IMR-90 (cell line): ENCODE measurements around the gene THRB. TPM values are rescaled to one million over a fixed set of nuclear protein-coding genes. Genes with fewer than 3 reads are reported as not detected.

Experiments
- ATAC-seq: fragments of 200-7000 bp; cut with Tn5 transposase; 2 replicates; pipeline ENCODE4 v1.9.1; 2020; ENCODE audit warnings: low read depth, mild to moderate bottlenecking, moderate library complexity
- BruUV-seq: library from RNA; stranded (reverse); fragments of 400-500 nt; replicated peaks from 2 replicates; lab custom pipeline; 2021; lab: Mats Ljungman, UMichigan
- CTCF ChIA-PET: fragments of 300-600 bp; formaldehyde crosslinking; extraction: SDS; loops from one replicate; lab custom pipeline; 2021; ENCODE audit warnings: antibody characterized with exemption; lab: Yijun Ruan, JAX
- POLR2A ChIA-PET: fragments of 300-600 bp; sonication (Branson Sonifier 250); formaldehyde crosslinking; loops from one replicate; lab custom pipeline; 2022; ENCODE audit warnings: antibody characterized with exemption; ENCODE audit not compliant: unreplicated experiment; lab: Charles Lee
- DNase-seq: peaks from one replicate; pipeline ENCODE4 v3.0.0; 2013
- H2AFZ ChIP-seq: replicated peaks from 2 replicates; pipeline ENCODE3; 2013; ENCODE audit warnings: low read length, mild to moderate bottlenecking; ENCODE audit not compliant: poor library complexity
- H2AK5ac ChIP-seq: 2 replicates; pipeline ENCODE4 v1.6.1; 2013; ENCODE audit warnings: low read depth, low read length, inconsistent platforms
- H2AK9ac ChIP-seq: replicated peaks from 2 replicates; pipeline ENCODE3; 2013; ENCODE audit warnings: mild to moderate bottlenecking, low read depth, low read length, moderate library complexity; ENCODE audit not compliant: poor library complexity
- H2BK120ac ChIP-seq: 2 replicates; pipeline ENCODE4 v1.6.1; 2013; ENCODE audit warnings: low read depth, low read length, inconsistent platforms
- H2BK15ac ChIP-seq: 3 replicates; pipeline ENCODE4 v1.6.1; 2013; ENCODE audit warnings: low read depth, low read length, inconsistent platforms
- H2BK20ac ChIP-seq: 2 replicates; pipeline ENCODE4 v1.6.1; 2013; ENCODE audit warnings: low read depth, mild to moderate bottlenecking, inconsistent platforms, low read length, moderate library complexity
- H2BK5ac ChIP-seq: 2 replicates; pipeline ENCODE4 v1.6.1; 2013; ENCODE audit warnings: mild to moderate bottlenecking, low read depth, low read length, inconsistent platforms; ENCODE audit not compliant: poor library complexity, severe bottlenecking
- H3K14ac ChIP-seq: replicated peaks from 2 replicates; pipeline ENCODE4 v1.6.1; 2013; ENCODE audit warnings: low read depth, low read length, inconsistent platforms
- H3K18ac ChIP-seq: 2 replicates; pipeline ENCODE4 v1.6.1; 2013; ENCODE audit warnings: low read depth, low read length, control low read depth
- H3K23ac ChIP-seq: 2 replicates; pipeline ENCODE4 v1.6.1; 2013; ENCODE audit warnings: low read depth, low read length, inconsistent platforms
- H3K27ac ChIP-seq: 2 replicates; pipeline ENCODE4 v1.5.1; 2013; ENCODE audit warnings: mild to moderate bottlenecking, control low read depth, low read length; ENCODE audit not compliant: insufficient read depth
- H3K27me3 ChIP-seq: 2 replicates; pipeline ENCODE4 v1.6.1; 2013; ENCODE audit warnings: low read length; ENCODE audit not compliant: control insufficient read depth, insufficient read depth
- H3K36me3 ChIP-seq: 2 replicates; pipeline ENCODE4 v1.6.1; 2013; ENCODE audit warnings: low read length, mixed read lengths; ENCODE audit not compliant: control insufficient read depth, insufficient read depth
- H3K4ac ChIP-seq: 2 replicates; pipeline ENCODE4 v1.6.1; 2013; ENCODE audit warnings: low read depth, low read length, inconsistent platforms
- H3K4me1 ChIP-seq: 2 replicates; pipeline ENCODE4 v1.6.1; 2013; ENCODE audit warnings: low read length, mixed read lengths; ENCODE audit not compliant: control insufficient read depth, insufficient read depth
- H3K4me2 ChIP-seq: 2 replicates; pipeline ENCODE4 v1.6.1; 2013; ENCODE audit warnings: low read depth, mild to moderate bottlenecking, control low read depth, low read length, moderate library complexity
- H3K4me3 ChIP-seq: 2 replicates; pipeline ENCODE4 v1.5.1; 2013; ENCODE audit warnings: low read depth, mild to moderate bottlenecking, control low read depth, low read length, moderate library complexity; ENCODE audit not compliant: insufficient read depth
- H3K56ac ChIP-seq: 2 replicates; pipeline ENCODE4 v1.6.1; 2013; ENCODE audit warnings: low read length, inconsistent platforms; ENCODE audit not compliant: insufficient read depth; ENCODE audit errors: extremely low read depth
- H3K79me1 ChIP-seq, 2 experiments: 2 replicates each; pipeline ENCODE4 v1.6.1; 2013; ENCODE audit warnings: low read length in 2 of 2, inconsistent platforms in 1 of 2, low read depth in 1 of 2
- H3K9ac ChIP-seq: 2 replicates; pipeline ENCODE4 v1.6.1; 2013; ENCODE audit warnings: low read depth, low read length, control low read depth
- H3K9me1 ChIP-seq: 2 replicates; pipeline ENCODE4 v1.6.1; 2013; ENCODE audit warnings: low read length, inconsistent platforms; ENCODE audit not compliant: insufficient read depth
- H3K9me3 ChIP-seq: 2 replicates; pipeline ENCODE4 v1.6.1; 2013; ENCODE audit warnings: low read length; ENCODE audit not compliant: control insufficient read depth, insufficient read depth
- H4K20me1 ChIP-seq: 2 replicates; pipeline ENCODE4 v1.6.1; 2013; ENCODE audit warnings: low read length, inconsistent platforms; ENCODE audit not compliant: insufficient read depth
- H4K5ac ChIP-seq: 2 replicates; pipeline ENCODE4 v1.6.1; 2013; ENCODE audit warnings: mild to moderate bottlenecking, low read depth, low read length, control low read depth
- H4K8ac ChIP-seq, 2 experiments: 2 replicates each; pipeline ENCODE4 v1.6.1; 2013; ENCODE audit warnings: low read depth in 2 of 2, low read length in 2 of 2, control low read depth in 1 of 2, inconsistent platforms in 1 of 2
- H4K91ac ChIP-seq: 2 replicates; pipeline ENCODE4 v1.6.1; 2013; ENCODE audit warnings: low read depth, low read length, inconsistent platforms; ENCODE audit not compliant: insufficient read depth
- BHLHE40 ChIP-seq: fragments of 150-350 bp; IDR thresholded peaks from 2 replicates; pipeline ENCODE4 v1.6.1; 2016; ENCODE audit warnings: mild to moderate bottlenecking, low read depth, low read length
- CEBPB ChIP-seq: IDR thresholded peaks from 2 replicates; pipeline ENCODE4 v1.6.1; 2012; ENCODE audit warnings: low read depth, low read length, improper control_type of control experiment
- ELK1 ChIP-seq: fragments of 150-350 bp; IDR thresholded peaks from 2 replicates; pipeline ENCODE4 v1.6.1; 2016; ENCODE audit warnings: low read depth, mild to moderate bottlenecking, low read length, moderate library complexity, borderline replicate concordance
- FOS ChIP-seq: fragments of 150-350 bp; IDR thresholded peaks from 2 replicates; pipeline ENCODE4 v1.6.1; 2016; ENCODE audit warnings: low read depth, low read length
- NFE2L2 ChIP-seq: fragments of 150-350 bp; IDR thresholded peaks from 2 replicates; pipeline ENCODE4 v1.6.1; 2016; ENCODE audit warnings: low read depth, mild to moderate bottlenecking, low read length
- POLR2A ChIP-seq: IDR thresholded peaks from 2 replicates; pipeline ENCODE4 v1.6.1; 2012; ENCODE audit warnings: mild to moderate bottlenecking, low read depth, low read length
- RCOR1 ChIP-seq: IDR thresholded peaks from 2 replicates; pipeline ENCODE4 v1.6.1; 2012; ENCODE audit warnings: mild to moderate bottlenecking, low read length, improper control_type of control experiment; ENCODE audit not compliant: insufficient replicate concordance
- SMC3 ChIP-seq: fragments of 150-350 bp; IDR thresholded peaks from 2 replicates; pipeline ENCODE4 v1.6.1; 2016; ENCODE audit warnings: low read depth, mild to moderate bottlenecking, antibody characterized with exemption, low read length, moderate library complexity
- WGBS, 2 experiments: methylation state at CpG; one replicate each; pipeline versions ENCODE4 v1.1.5 to v1.1.7; 2013; ENCODE audit warnings: missing lambda C conversion rate in 2 of 2; ENCODE audit not compliant: insufficient read length in 1 of 2; ENCODE audit errors: extremely low coverage in 2 of 2; 5-methylcytosine and 5-hydroxymethylcytosine counted together
- dilution Hi-C: fragments of 300-500 bp; cut with HindIII; formaldehyde crosslinking; loops from one replicate; pipeline ENCODE4 v1.14.3; 2018; ENCODE audit warnings: low sequenced_read_pairs; ENCODE audit not compliant: unreplicated experiment
- in situ Hi-C: fragments of 300-500 bp; cut with MboI; formaldehyde crosslinking; loops from 3 replicates; pipeline ENCODE4 v1.14.3; 2019; ENCODE audit warnings: low sequenced_read_pairs, inconsistent platforms, mixed read lengths
- intact Hi-C: fragments of 100-400 bp; cut with micrococcal nuclease; formaldehyde crosslinking; loops from 2 replicates; pipeline ENCODE4 v1.10.0; 2022
- polyA plus RNA-seq, 3 experiments: library from polyadenylated mRNA; depleted of rRNA; stranded (reverse); fragments of >200 nt; gene quantifications; 2 replicates each; pipeline ENCODE4 v1.2.3, GENCODE V29; 2012; ENCODE audit warnings: low replicate concordance in 1 of 3
- total RNA-seq: library from RNA; depleted of rRNA; stranded (reverse); fragments of >200 nt; gene quantifications from 2 replicates; pipeline ENCODE4 v1.2.3, GENCODE V29; 2012
- TF ChIP-seq, protein P1 (sequence below): conservative IDR thresholded peaks from 2 replicates; pipeline ENCODE4 v1.5.1; 2012; ENCODE audit warnings: mild to moderate bottlenecking, low read depth, low read length, improper control_type of control experiment

The THRB gene
- total and polyA plus RNA-seq, 2 of the 4 experiments (the other 2 are of a cell fraction), result under 0.01 TPM; not detected in 1

DNA sequence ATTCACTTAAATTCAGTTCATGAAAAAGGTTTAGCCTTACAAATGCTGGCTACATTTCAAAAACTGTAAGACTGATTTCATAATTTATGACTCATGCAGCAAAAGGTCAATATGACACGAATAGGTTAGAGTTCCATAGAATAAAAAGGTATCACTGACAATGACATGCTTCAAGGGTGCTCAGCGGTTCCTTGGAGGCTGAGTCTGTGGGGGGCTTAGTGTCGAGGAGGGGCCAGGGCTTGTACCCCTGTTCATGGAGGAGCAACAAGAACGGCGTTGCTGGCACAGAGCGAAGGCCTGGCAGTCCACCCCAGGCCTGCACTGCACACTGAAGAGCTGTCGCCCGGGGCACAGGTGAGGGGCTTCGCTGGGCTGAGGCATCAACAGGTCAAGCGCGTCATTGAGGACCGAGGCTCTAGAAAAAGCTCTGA lies 375.3 kb downstream of the THRB start:
- ATAC-seq (peak; percentile 37; the same call in 1 of the 2 replicates), DNase-seq (peak; percentile 67)
- H3K4me3 ChIP-seq, result no peak overlapping the region
- no peaks in the 10 kb centered on the region for H3K9me1 ChIP-seq
- H3K9me3 ChIP-seq, result no peaks in the 10 kb centered on the region
- H3K18ac ChIP-seq, result no peak overlapping the region
- no peak overlapping the region for H3K9ac ChIP-seq
- no peak overlapping the region for H2AK9ac ChIP-seq
- H4K91ac ChIP-seq, result no peak overlapping the region
- H4K8ac ChIP-seq, result no peak overlapping the region
- no peak overlapping the region for H3K56ac ChIP-seq
- H3K27ac ChIP-seq, result no peak overlapping the region
- H3K79me1 ChIP-seq, result no peaks in the 10 kb centered on the region
- H2BK15ac ChIP-seq, result no peak overlapping the region
- no peak overlapping the region for H3K23ac ChIP-seq
- H2AK5ac ChIP-seq, result no peak overlapping the region
- no peak overlapping the region for H2BK5ac ChIP-seq
- WGBS, 2 experiments, result 71% methylated on average over 8 of the region's 12 CpGs; no CpG with 5 or more reads in 1 of the 2 experiments
- no peak overlapping the region for H2BK20ac ChIP-seq
- TF ChIP-seq, protein P1, sequence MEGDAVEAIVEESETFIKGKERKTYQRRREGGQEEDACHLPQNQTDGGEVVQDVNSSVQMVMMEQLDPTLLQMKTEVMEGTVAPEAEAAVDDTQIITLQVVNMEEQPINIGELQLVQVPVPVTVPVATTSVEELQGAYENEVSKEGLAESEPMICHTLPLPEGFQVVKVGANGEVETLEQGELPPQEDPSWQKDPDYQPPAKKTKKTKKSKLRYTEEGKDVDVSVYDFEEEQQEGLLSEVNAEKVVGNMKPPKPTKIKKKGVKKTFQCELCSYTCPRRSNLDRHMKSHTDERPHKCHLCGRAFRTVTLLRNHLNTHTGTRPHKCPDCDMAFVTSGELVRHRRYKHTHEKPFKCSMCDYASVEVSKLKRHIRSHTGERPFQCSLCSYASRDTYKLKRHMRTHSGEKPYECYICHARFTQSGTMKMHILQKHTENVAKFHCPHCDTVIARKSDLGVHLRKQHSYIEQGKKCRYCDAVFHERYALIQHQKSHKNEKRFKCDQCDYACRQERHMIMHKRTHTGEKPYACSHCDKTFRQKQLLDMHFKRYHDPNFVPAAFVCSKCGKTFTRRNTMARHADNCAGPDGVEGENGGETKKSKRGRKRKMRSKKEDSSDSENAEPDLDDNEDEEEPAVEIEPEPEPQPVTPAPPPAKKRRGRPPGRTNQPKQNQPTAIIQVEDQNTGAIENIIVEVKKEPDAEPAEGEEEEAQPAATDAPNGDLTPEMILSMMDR, result no peak
- TF ChIP-seq RCOR1, result no peak
- TF ChIP-seq SMC3, result no peak
- peak; percentile 53; the same call in 1 of the 2 replicates for TF ChIP-seq FOS
- peak; percentile 53; the same call in 1 of the 2 replicates for TF ChIP-seq CEBPB
- no peak for TF ChIP-seq NFE2L2
- TF ChIP-seq BHLHE40, result no peak
- TF ChIP-seq POLR2A, result no peak
- no peak for TF ChIP-seq ELK1
- no peak overlapping the region for H2BK120ac ChIP-seq
- no peak overlapping the region for H4K5ac ChIP-seq
- peaks cover 7% of the 10 kb centered on the region for H3K4me1 ChIP-seq
- no peak overlapping the region for H2AFZ ChIP-seq
- no peaks in the 10 kb centered on the region for H4K20me1 ChIP-seq
- POLR2A ChIA-PET, result no interaction called here
- H3K14ac ChIP-seq, result no peak overlapping the region
- dilution Hi-C loops (no loop called here), intact Hi-C loops (no loop called here), in situ Hi-C loops (no loop called here)
- CTCF ChIA-PET, result no interaction called here
- H3K36me3 ChIP-seq, result no peaks in the 10 kb centered on the region
- H3K4ac ChIP-seq, result no peak overlapping the region
- BruUV-seq, result no TSS peak
- H3K4me2 ChIP-seq, result no peak overlapping the region
- H3K27me3 ChIP-seq, result peaks cover 2% of the 10 kb centered on the region; the same call in 1 of the 2 replicates
